GM12892 (cell line): Measurements from ENCODE around the gene KCNIP4.

ENCODE experiments used
- POLR2A ChIP-seq: IDR thresholded peaks from 2 replicates; pipeline ENCODE4 v1.6.1; 2011; ENCODE audit warnings: low read depth, low read length, control low read depth
- POLR2AphosphoS5 ChIP-seq: IDR thresholded peaks from 2 replicates; pipeline ENCODE4 v1.6.1; 2011; ENCODE audit warnings: low read depth, low read length, control low read depth

- TF ChIP-seq POLR2A (no peak), POLR2AphosphoS5 (no peak)
These were observed 262.7 kb downstream of the KCNIP4 start for GRCh38 chr4:21685911-21686310.
